ENCODE measurements around the gene PKDREJ. TPM values are rescaled to one million over a fixed set of nuclear protein-coding genes. Genes with fewer than 3 reads are reported as not detected.

Gene PKDREJ
- total and polyA plus RNA-seq, 2 donors, result 0.05 to 0.14 TPM

DNA sequence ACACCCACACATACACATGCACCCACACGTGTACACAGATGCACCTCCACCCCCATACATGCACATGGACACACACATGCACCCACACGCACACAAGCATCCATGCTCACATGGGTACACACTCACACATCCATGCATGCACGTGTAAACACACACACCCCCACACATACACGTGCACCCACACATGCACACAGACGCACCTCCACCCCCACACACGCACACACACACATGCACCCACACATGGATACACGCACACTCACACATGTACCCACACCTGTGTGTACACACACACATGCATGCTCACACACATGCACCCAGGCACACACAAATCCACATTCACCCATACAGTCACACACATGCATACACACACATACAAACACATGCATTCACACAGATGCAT lies 37.5 kb downstream of the PKDREJ start:
- 92% methylated on average over 7 of the region's 7 CpGs for WGBS
- H3K4me3 ChIP-seq (ENCODE audit: low read depth, low read length), result no peak overlapping the region
- no peak overlapping the region for H3K27ac ChIP-seq (ENCODE audit: low read depth)
- no peak for DNase-seq (ENCODE audit: extremely low spot score)
- no peaks in the 10 kb centered on the region for H3K4me1 ChIP-seq (ENCODE audit: insufficient read depth)
- H3K36me3 ChIP-seq (ENCODE audit: insufficient read depth), result no peaks in the 10 kb centered on the region

DNA sequence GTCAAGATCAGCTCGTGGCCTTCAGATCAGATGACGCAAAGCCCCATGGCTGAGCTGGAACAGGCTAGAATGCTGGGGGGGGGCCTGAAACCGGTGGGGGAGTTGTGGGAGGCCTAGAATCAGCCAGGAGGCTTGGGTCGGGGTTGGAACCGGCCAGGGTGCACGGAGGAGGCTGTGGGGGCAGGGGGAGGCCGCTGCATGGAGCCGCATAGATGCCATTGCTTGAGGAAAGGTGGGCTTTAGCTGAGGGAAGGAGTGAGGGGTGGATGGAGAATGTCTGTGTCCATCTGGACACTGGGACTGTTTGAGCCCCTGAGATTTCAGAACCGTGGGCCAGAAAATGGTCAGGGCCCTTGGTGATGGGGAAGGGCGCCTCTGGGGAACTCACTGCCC lies 38.2 kb downstream of the PKDREJ start:
- Histone ChIP-seq H3K4me3 (ENCODE audit: low read depth, low read length) (no peak overlapping the region), H3K4me1 (ENCODE audit: insufficient read depth) (no peaks in the 10 kb centered on the region), H3K36me3 (ENCODE audit: insufficient read depth) (no peaks in the 10 kb centered on the region), H3K27ac (ENCODE audit: low read depth) (no peak overlapping the region)
- 77% methylated on average over 10 of the region's 10 CpGs for WGBS
- DNase-seq (ENCODE audit: extremely low spot score), result no peak

DNA sequence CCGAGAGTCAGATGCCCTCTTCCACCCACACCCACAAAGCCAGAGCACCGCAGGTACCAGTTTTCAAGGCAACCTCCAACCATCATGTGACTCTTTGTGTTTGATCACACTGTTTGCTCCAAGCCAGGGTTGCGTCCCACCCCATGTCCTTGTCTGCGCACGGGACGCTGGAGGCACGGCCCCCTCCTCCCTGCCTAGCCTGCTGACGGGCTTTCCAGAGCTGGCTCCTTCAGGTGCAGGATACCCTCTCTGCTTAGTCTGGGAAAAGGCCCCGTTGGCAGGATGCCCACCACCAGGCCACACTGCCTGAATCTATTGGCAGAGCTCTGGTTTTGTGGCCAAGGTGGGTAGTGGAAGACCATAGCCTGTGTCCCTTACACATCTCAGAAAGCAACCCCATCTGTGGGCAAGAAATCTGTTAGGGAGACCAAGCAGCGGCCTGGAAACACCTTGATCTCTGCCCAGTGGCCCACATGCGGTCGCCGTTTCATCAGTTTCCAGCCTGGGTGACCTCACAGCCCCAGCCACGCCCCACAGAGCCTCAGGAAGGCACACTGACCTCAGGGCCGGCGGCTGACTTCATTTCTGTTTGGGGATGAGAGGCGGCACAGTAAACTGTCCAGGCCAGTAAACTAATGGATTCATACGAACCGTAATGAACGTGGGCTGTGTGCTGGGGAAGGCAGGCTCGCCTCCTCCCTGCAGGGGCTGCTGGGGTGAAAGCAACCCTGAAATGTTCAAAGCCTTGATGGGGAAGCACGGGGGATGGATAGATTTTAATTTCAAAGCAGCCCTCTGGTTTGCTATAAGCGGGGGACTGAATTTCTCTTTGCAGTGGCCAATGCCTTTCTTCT lies 38.9 kb downstream of the PKDREJ start:
- Histone ChIP-seq H3K36me3 (ENCODE audit: insufficient read depth) (peaks cover 2% of the 10 kb centered on the region), H3K4me1 (ENCODE audit: insufficient read depth) (no peaks in the 10 kb centered on the region), H3K4me3 (ENCODE audit: low read depth, low read length) (no peak overlapping the region), H3K27ac (ENCODE audit: low read depth) (no peak overlapping the region)
- DNase-seq (ENCODE audit: extremely low spot score), result no peak
- WGBS, result 86% methylated on average over 23 of the region's 23 CpGs

DNA sequence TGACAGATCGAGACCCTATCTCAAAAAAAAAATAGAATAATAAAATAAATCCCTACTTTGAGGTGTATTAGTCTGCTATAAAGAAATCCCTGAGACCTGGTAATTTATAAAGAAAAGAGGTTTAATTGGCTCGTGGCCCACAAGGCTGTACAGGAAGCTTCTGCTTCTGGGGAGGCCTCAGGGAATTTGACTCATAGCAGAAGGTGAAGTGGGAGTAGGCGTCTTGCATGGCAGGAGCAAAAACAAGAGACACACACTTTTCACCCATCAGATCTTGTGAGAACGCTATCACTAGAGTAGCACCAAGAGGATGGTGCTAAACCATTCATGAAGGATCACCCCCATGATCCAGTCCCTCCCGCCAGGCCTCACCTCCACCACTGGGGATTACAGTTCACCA lies 42.2 kb downstream of the PKDREJ start:
- DNase-seq (ENCODE audit: extremely low spot score), result no peak
- Histone ChIP-seq H3K36me3 (ENCODE audit: insufficient read depth) (peaks cover 2% of the 10 kb centered on the region), H3K27ac (ENCODE audit: low read depth) (no peak overlapping the region), H3K4me1 (ENCODE audit: insufficient read depth) (no peaks in the 10 kb centered on the region), H3K4me3 (ENCODE audit: low read depth, low read length) (no peak overlapping the region)
- 94% methylated on average over 5 of the region's 5 CpGs for WGBS

DNA sequence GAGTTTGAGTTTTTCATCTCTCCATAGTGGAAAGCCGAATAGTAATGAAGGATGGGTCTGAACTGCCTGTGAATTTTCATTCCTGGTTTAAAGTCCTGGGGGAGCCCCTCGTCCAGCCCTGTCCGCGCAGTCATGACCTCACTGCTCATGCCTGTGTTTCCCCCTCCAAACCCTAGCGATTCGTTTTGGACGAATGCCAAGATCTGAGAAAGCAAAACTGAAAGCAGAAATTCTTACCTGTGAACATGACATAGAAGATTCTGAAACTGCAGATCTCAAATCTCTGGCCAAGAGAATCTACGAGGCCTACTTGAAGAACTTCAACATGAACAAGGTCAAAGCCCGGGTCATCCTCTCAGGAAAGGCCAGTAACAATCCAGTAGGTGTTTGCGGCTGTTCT lies 43.5 kb downstream of the PKDREJ start:
- Histone ChIP-seq H3K27ac (ENCODE audit: low read depth) (no peak overlapping the region), H3K36me3 (ENCODE audit: insufficient read depth) (peaks cover 2% of the 10 kb centered on the region), H3K4me1 (ENCODE audit: insufficient read depth) (no peaks in the 10 kb centered on the region), H3K4me3 (ENCODE audit: low read depth, low read length) (no peak overlapping the region)
- WGBS, result 84% methylated on average over 10 of the region's 10 CpGs
- DNase-seq (ENCODE audit: extremely low spot score), result no peak

DNA sequence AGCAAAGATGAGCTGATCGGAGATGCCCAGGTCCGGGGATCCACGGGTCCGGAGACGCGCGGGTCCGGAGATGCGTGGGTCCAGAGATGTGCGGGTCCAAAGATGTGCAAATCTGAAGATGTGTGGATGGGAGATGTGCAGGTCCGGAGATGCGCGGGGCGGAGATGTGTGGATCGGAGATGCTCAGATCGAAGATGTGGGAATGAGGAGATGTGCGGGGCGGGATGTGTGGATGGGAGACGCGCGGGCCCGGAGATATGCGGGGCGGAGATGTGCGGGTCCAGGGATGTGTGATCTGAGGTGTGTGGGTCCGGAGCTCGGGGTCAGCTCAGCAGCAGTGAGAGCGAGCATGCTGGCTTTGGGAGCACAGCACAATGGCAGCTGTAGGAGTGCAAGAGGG lies 48.5 kb downstream of the PKDREJ start:
- no peak for DNase-seq (ENCODE audit: extremely low spot score)
- H3K27ac ChIP-seq (ENCODE audit: low read depth), result no peak overlapping the region
- no peaks in the 10 kb centered on the region for H3K4me1 ChIP-seq (ENCODE audit: insufficient read depth)
- H3K4me3 ChIP-seq (ENCODE audit: low read depth, low read length), result no peak overlapping the region
- WGBS, result 97% methylated on average over 28 of the region's 28 CpGs
- H3K36me3 ChIP-seq (ENCODE audit: insufficient read depth), result peaks cover 1% of the 10 kb centered on the region

DNA sequence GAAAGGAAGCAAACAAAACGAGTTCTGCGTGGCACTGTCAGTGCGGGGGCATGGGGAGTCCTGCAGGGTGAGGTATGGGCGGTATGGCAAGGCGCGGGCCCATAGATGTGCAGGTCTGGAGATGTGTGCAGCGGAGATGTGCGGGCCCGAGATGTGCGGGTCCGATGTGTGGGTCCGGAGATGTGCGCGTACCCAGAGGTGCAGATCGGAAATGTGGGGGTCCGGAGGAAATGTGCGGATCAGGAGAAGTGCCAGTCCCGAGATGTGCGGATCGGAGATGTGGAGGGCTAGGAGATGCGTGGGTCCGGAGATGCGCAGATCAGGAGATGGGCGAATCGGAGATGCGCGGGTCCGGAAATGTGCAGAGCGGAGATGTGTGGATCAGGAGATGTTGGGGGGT lies 49.0 kb downstream of the PKDREJ start:
- 97% methylated on average over 29 of the region's 29 CpGs for WGBS
- no peaks in the 10 kb centered on the region for H3K4me1 ChIP-seq (ENCODE audit: insufficient read depth)
- no peaks in the 10 kb centered on the region for H3K36me3 ChIP-seq (ENCODE audit: insufficient read depth)
- no peak overlapping the region for H3K27ac ChIP-seq (ENCODE audit: low read depth)
- DNase-seq (ENCODE audit: extremely low spot score), result no peak
- no peak overlapping the region for H3K4me3 ChIP-seq (ENCODE audit: low read depth, low read length)

DNA sequence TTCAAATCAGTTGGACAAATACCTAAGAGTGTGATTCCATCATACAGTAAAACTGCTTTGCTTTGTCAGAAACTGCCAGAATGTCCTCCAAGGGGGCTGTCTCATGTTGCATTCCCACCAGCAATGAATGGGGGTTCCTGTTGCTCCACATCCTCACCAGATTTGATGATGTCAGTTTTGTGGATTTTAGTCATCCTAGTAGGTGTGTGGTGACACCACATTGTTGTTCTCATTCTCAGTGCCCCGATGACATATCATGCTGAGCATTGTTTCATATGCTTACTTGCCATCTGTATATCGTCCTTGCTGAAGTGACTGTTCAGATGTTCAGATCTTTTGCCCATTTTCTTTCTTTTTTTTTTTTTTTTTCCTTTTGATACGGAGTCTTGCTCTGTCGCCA lies 50.1 kb downstream of the PKDREJ start:
- Histone ChIP-seq H3K4me3 (ENCODE audit: low read depth, low read length) (no peak overlapping the region), H3K27ac (ENCODE audit: low read depth) (no peak overlapping the region), H3K36me3 (ENCODE audit: insufficient read depth) (no peaks in the 10 kb centered on the region), H3K4me1 (ENCODE audit: insufficient read depth) (no peaks in the 10 kb centered on the region)
- no peak for DNase-seq (ENCODE audit: extremely low spot score)
- WGBS, result 96% methylated on average over 4 of the region's 4 CpGs

- no peaks in the 10 kb centered on the region for H3K4me1 ChIP-seq (ENCODE audit: insufficient read depth)
- no peak for DNase-seq (ENCODE audit: extremely low spot score)
- no peaks in the 10 kb centered on the region for H3K36me3 ChIP-seq (ENCODE audit: insufficient read depth)
- 90% methylated on average over 4 of the region's 4 CpGs for WGBS
- no peak overlapping the region for H3K27ac ChIP-seq (ENCODE audit: low read depth)
- H3K4me3 ChIP-seq (ENCODE audit: low read depth, low read length), result no peak overlapping the region
Measured at GRCh38 chr22:46212195-46212594, 50.9 kb downstream of the PKDREJ start.

GRCh38 chr22:46209262-46209661 lies 53.9 kb downstream of the PKDREJ start:
- WGBS, result 97% methylated on average over 1 of the region's 1 CpG
- no peaks in the 10 kb centered on the region for H3K4me1 ChIP-seq (ENCODE audit: insufficient read depth)
- H3K36me3 ChIP-seq (ENCODE audit: insufficient read depth), result no peaks in the 10 kb centered on the region

More at GRCh38 chr22:46209262-46209661, 53.9 kb downstream of the PKDREJ start:
- no peak for DNase-seq (ENCODE audit: extremely low spot score)
- no peak overlapping the region for H3K4me3 ChIP-seq (ENCODE audit: low read depth, low read length)
- no peak overlapping the region for H3K27ac ChIP-seq (ENCODE audit: low read depth)

Other genes starting within 250 kb of the PKDREJ start
- gene PPARA, start 112.8 kb downstream of the PKDREJ start, total RNA-seq, result 22.8 TPM
- gene PPARA, start 112.8 kb downstream of the PKDREJ start, polyA plus RNA-seq, result 12.5 TPM
- gene CDPF1, start 13.1 kb downstream of the PKDREJ start, total RNA-seq, result 9.0 TPM
- 20.0 TPM for gene CDPF1, start 13.1 kb downstream of the PKDREJ start, polyA plus RNA-seq
- 24.7 TPM for gene TTC38, start 4.7 kb upstream of the PKDREJ start, total RNA-seq
- 32.6 TPM for gene TTC38, start 4.7 kb upstream of the PKDREJ start, polyA plus RNA-seq
- gene GTSE1, start 33.5 kb upstream of the PKDREJ start, total RNA-seq, result 6.6 TPM
- 0.33 TPM for gene GTSE1, start 33.5 kb upstream of the PKDREJ start, polyA plus RNA-seq
- gene TRMU, start 72.4 kb upstream of the PKDREJ start, total RNA-seq, result 27.1 TPM
- gene TRMU, start 72.4 kb upstream of the PKDREJ start, polyA plus RNA-seq, result 21.0 TPM